ENCODE data around the gene ARHGAP26.
"Not testable (repeated sequence)": the region's sequence is repeated elsewhere in the genome, so short reads cannot be mapped to it uniquely, and the experiment has no call there.

Gene ARHGAP26

GRCh38 chr5:143074414-143074996 is 304.3 kb downstream of the ARHGAP26 start:
- FAIRE-seq = no peak

DNA sequence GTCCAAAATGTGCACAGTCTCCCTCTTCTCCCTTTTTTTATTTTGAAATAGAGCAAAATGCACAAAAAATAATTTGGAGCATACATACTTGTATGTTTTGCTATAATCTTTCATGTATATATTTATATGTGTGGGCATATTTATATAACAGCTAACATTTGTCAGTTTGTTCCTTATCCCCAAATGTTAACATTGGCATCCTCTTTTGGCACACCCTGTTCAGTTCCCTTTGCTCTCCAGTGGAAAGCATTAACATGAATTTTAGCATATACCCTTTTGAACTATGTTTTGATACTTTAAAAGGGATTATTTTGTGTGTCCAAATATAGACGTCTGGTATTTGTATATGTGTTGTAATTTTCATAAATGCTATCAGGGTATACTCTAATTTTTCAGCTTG is 306.2 kb downstream of the ARHGAP26 start:
- no peak for FAIRE-seq

GRCh38 chr5:143077453-143078103 is 307.4 kb downstream of the ARHGAP26 start:
- no peak for FAIRE-seq

GRCh38 chr5:143078313-143078712 is 308.1 kb downstream of the ARHGAP26 start:
- FAIRE-seq = no peak

DNA sequence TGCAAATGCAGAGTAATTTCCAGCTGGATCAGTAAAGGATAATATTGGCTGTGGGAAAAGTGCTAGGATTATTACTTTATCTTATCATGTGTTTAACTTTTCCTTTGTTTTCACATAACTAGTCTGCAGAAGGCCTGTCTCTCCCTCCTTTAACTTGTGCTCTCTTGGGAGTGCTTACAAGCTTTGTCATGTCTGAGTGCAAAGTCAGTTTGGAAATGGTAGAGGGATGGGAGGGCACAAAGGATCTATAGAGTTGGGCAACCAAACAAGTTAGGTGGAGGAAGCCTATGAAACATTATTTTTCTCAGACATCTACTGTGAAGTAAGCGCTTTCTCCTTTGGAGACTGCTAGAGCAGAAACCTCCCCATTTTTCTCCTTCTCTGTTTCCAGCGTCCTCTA is 308.8 kb downstream of the ARHGAP26 start:
- FAIRE-seq = no peak

- no peak for FAIRE-seq
Observed at GRCh38 chr5:143080407-143080806, 310.2 kb downstream of the ARHGAP26 start.

- FAIRE-seq = no peak
Observed at GRCh38 chr5:143080982-143081381, 310.8 kb downstream of the ARHGAP26 start.

- no peak for FAIRE-seq
Observed at GRCh38 chr5:143083006-143083405, 312.8 kb downstream of the ARHGAP26 start.

DNA sequence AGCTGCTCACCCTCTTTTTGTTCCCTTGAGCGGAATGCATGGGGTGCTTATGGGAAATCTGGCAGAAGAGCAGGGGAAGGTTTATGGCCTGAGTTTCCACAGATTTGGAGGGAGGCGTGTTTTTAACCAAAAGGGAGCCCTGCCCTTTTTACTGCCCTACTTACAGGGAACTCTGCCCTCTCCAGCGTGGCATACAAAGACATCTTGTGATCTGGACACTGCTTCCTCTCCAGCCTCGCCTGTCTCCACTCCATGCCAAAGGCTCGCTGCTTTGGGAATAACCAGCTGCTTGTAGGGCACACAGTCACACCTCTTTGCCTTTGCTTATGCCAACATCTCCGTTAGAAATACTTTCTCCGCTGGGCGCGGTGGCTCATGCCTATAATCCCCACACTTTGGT is 314.2 kb downstream of the ARHGAP26 start:
- FAIRE-seq = no peak

GRCh38 chr5:143085319-143085917 is 315.2 kb downstream of the ARHGAP26 start:
- no peak for FAIRE-seq

GRCh38 chr5:143086546-143086907 is 316.4 kb downstream of the ARHGAP26 start:
- no peak for FAIRE-seq

- FAIRE-seq = no peak
Observed at GRCh38 chr5:143086908-143087637, 316.9 kb downstream of the ARHGAP26 start.

GRCh38 chr5:143088702-143089101 is 318.5 kb downstream of the ARHGAP26 start:
- not testable (repeated sequence) for FAIRE-seq

GRCh38 chr5:143090044-143090443 is 319.9 kb downstream of the ARHGAP26 start:
- not testable (repeated sequence) for FAIRE-seq

GRCh38 chr5:143092711-143093451 is 322.7 kb downstream of the ARHGAP26 start:
- FAIRE-seq = not testable (repeated sequence)

DNA sequence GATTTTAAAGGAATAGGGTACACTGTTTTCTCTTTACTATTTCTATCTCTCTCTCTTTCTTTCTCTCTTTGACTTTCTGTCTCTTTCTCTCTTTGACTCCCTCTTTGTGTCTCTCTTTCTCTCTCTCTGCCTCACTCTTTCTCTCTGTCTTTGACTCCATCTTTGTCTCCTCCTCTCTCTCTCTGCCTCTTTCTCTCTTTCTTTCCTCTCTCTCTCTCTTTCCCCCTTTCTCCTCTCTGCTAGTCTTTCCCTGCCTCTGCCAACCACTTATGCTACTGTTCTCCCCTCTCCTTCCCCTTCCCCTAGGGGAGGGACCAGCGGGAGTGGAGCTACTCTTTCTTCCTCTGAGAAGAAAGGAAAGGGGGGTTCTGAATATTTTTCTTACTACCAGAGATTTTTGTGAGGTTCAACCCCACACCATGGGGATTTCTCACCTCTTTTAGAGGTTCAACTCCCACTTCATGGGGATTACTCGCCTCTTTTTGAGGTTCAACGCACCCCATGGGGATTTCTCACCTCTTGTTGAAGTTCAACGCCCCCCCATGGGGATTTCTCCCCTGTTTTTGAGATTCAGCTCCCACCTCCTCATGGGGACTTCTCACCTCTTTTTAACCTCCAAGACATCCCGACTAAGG is 323.4 kb downstream of the ARHGAP26 start:
- FAIRE-seq = no peak

DNA sequence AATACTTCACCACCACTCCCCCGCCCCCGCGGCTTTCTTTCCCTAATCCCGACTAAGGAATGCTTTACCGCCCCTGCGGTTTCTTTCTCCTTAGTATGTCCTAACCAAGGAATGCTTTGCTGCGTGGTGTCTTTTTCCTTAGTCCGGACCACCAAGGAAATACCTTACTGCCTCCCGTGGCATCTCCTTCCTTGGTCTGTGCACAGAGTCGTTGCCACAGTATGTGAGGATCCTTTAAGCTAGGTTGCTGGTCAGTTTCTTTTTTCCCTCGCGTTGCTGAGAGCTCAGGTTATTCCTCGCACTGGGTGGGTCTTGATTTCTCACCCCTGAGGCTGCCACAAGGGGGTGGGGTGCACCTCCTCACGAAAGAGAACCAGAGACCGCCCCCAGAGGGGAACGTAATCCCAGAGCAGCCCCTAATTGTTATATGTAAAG is 323.9 kb downstream of the ARHGAP26 start:
- FAIRE-seq = no peak

DNA sequence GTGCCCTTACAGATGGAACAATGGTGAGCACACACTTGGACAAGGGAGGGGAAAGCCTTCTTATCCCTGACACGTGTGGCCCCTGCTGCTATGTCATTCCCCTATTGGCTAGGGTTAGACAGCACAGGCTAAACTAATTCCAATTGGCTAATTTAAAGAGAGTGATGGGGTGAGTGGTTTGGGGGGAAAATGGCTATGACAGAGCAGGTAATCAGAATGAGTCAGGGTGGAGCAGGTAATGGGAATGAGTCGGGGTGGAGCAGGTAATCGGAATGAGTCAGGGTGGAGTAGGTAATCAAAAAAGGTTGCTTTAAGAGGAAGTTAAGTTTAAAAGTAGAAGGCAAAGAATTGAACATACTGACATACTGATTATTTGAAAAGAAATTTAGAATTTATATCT is 324.4 kb downstream of the ARHGAP26 start:
- not testable (repeated sequence) for FAIRE-seq

DNA sequence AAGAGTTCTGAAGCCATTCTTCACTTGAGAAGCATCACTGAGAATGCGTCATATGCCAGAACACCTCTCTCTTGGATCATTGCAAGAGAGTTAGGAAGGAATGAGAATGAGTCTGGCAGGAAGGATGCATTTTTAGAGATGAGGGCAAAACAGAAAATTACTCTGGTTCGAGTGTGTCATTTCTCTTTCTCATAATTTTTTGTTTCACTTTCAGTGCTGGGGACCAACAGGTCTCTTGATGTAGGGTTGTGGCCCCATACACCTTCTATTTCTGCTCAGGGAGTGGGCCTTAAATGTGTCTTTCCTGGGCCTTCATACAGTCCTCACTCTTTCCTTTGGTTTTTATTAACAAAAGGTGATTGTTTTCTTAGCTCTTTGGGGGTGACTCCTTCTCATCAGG is 330.9 kb downstream of the ARHGAP26 start:
- FAIRE-seq = no peak

- no peak for FAIRE-seq
Observed at GRCh38 chr5:143101725-143102386, 331.7 kb downstream of the ARHGAP26 start.

GRCh38 chr5:143102411-143102810 is 332.2 kb downstream of the ARHGAP26 start:
- no peak for FAIRE-seq

Measured in TTC549 (cell line).